ENCODE data around the gene FAM219A.

FAM219A gene

GRCh38 chr9:34430843-34431437, 27.4 kb downstream of the FAM219A start:
- H3K27ac ChIP-seq = no peak overlapping the region
- no peak for TF ChIP-seq CTCF (conservative IDR thresholded peaks at IDR 0.05)
- TF ChIP-seq ZFX (IDR thresholded peaks at IDR 0.05) = no peak

- TF ChIP-seq ZFX (IDR thresholded peaks at IDR 0.05) (no peak), CTCF (conservative IDR thresholded peaks at IDR 0.05) (no peak)
- H3K27ac ChIP-seq = peak overlapping the region; percentile 28; the same call in 1 of the 2 replicates
Measured at GRCh38 chr9:34428325-34428958, 29.9 kb downstream of the FAM219A start.

GRCh38 chr9:34426347-34427074, 31.9 kb downstream of the FAM219A start:
- H3K27ac ChIP-seq = no peak overlapping the region
- TF ChIP-seq ZFX (IDR thresholded peaks at IDR 0.05) (no peak), CTCF (conservative IDR thresholded peaks at IDR 0.05) (no peak)

GRCh38 chr9:34419716-34420504, 38.5 kb downstream of the FAM219A start:
- TF ChIP-seq ZFX (IDR thresholded peaks at IDR 0.05) (no peak), CTCF (conservative IDR thresholded peaks at IDR 0.05) (no peak)
- H3K27ac ChIP-seq = no peak overlapping the region

- no peak overlapping the region for H3K27ac ChIP-seq
- TF ChIP-seq ZFX (IDR thresholded peaks at IDR 0.05) (no peak), CTCF (conservative IDR thresholded peaks at IDR 0.05) (no peak)
Measured at GRCh38 chr9:34417734-34418133, 40.6 kb downstream of the FAM219A start.

GRCh38 chr9:34413231-34413852, 45.0 kb downstream of the FAM219A start:
- H3K27ac ChIP-seq = no peak overlapping the region
- no peak for TF ChIP-seq CTCF (conservative IDR thresholded peaks at IDR 0.05)
- no peak for TF ChIP-seq ZFX (IDR thresholded peaks at IDR 0.05)

Measured in C4-2B (cell line).